SK-N-MC (cell line): Measurements from ENCODE around the gene CHMP3.

Experiments
- EZH2 ChIP-seq: fragments of 200-600 bp; sonication (generic); IDR thresholded peaks from one replicate; pipeline ENCODE4 v1.6.1; 2017; ENCODE audit warnings: antibody characterized with exemption
- POLR2AphosphoS5 ChIP-seq: IDR thresholded peaks from 2 replicates; pipeline ENCODE4 v1.6.1; 2012; ENCODE audit warnings: mild to moderate bottlenecking, low read depth, low read length, borderline replicate concordance

DNA sequence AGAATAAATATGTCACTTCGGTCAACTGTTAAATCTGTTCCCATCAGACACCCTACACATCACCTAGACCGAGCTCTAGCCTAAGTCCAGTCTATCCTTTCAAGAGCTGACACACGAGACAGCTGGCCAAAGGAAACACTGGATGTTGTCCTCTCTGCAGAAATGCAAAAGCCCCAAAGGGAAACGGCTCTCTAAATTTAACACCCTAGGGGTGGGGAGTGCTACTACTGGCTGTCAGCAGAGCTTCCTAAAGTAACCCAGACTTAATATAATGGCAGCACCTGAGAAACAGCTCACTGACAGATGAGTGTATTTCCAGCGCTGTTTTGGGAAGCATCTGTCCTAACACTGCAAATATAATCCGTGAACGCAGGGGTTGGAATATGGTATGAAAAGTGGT lies 55.6 kb downstream of the CHMP3 start:
- no peak for TF ChIP-seq POLR2AphosphoS5
- TF ChIP-seq EZH2: no peak
